GM18951 (cell line): ENCODE measurements around the gene PRDM11.
"Not testable (repeated sequence)": the region's sequence is repeated elsewhere in the genome, so short reads cannot be mapped to it uniquely, and the experiment has no call there.

Experiments
- POLR2A ChIP-seq: IDR thresholded peaks from 4 replicates; pipeline ENCODE4 v1.6.1; 2011; ENCODE audit warnings: mild to moderate bottlenecking; ENCODE audit not compliant: insufficient read length, insufficient read depth; ENCODE audit errors: extremely low read depth
- in situ Hi-C: fragments of 300-500 bp; cut with MboI; formaldehyde crosslinking; loops from one replicate; pipeline ENCODE4 v1.12.0; 2022; ENCODE audit warnings: low sequenced_read_pairs, mixed read lengths, inconsistent platforms; ENCODE audit not compliant: unreplicated experiment

PRDM11 gene

GRCh38 chr11:45107029-45107428, 39.4 kb upstream of the PRDM11 start:
- no peak for TF ChIP-seq POLR2A
- in situ Hi-C loops, result loop anchor here (5.0 kb wide), 1 partner anchor 165 kb away; no protein-coding TSS in a partner anchor

GRCh38 chr11:45108070-45109064, 38.1 kb upstream of the PRDM11 start:
- in situ Hi-C loops, result loop anchor here (5.0 kb wide), 1 partner anchor 166 kb away; no protein-coding TSS in a partner anchor
- TF ChIP-seq POLR2A, result no peak

- in situ Hi-C loops, result loop anchor here (5.0 kb wide), 1 partner anchor 167 kb away; no protein-coding TSS in a partner anchor
- TF ChIP-seq POLR2A, result no peak
These were observed 37.0 kb upstream of the PRDM11 start for GRCh38 chr11:45109400-45109799.

GRCh38 chr11:45110562-45110961, 35.9 kb upstream of the PRDM11 start:
- in situ Hi-C loops, result loop anchor here (10.0 kb wide), 2 partner anchors 184 to 214 kb away; no protein-coding TSS in a partner anchor
- TF ChIP-seq POLR2A, result no peak

GRCh38 chr11:45113807-45114206, 32.6 kb upstream of the PRDM11 start:
- in situ Hi-C loops, result loop anchor here (10.0 kb wide), 2 partner anchors 181 to 211 kb away; no protein-coding TSS in a partner anchor
- TF ChIP-seq POLR2A, result no peak

GRCh38 chr11:45127836-45128235, 18.6 kb upstream of the PRDM11 start:
- in situ Hi-C loops, result not testable (repeated sequence)

- in situ Hi-C loops, result no loop called here
- TF ChIP-seq POLR2A, result no peak
These were observed 12.6 kb upstream of the PRDM11 start for GRCh38 chr11:45133878-45134277.

- no peak for TF ChIP-seq POLR2A
- in situ Hi-C loops, result no loop called here
These were observed 5.3 kb upstream of the PRDM11 start for GRCh38 chr11:45141171-45141570.

- in situ Hi-C loops, result no loop called here
- TF ChIP-seq POLR2A, result no peak
These were observed 4.8 kb upstream of the PRDM11 start for GRCh38 chr11:45141631-45142030.

GRCh38 chr11:45142241-45143055, 4.0 kb upstream of the PRDM11 start:
- in situ Hi-C loops, result no loop called here
- TF ChIP-seq POLR2A, result no peak

GRCh38 chr11:45143494-45143893, 2.9 kb upstream of the PRDM11 start:
- TF ChIP-seq POLR2A, result no peak
- in situ Hi-C loops, result no loop called here

GRCh38 chr11:45144126-45145082, 2.0 kb upstream of the PRDM11 start:
- no peak for TF ChIP-seq POLR2A
- in situ Hi-C loops, result no loop called here

GRCh38 chr11:45145083-45145378, 1.4 kb upstream of the PRDM11 start:
- in situ Hi-C loops, result no loop called here
- no peak for TF ChIP-seq POLR2A
